Keratinocyte (primary cell): Measurements from ENCODE around the gene DUSP3. TPM values are rescaled to one million over a fixed set of nuclear protein-coding genes. Genes with fewer than 3 reads are reported as not detected.

Experiments
- DNase-seq: peaks from one replicate; pipeline ENCODE4 v3.0.0-alpha.2; 2011; ENCODE audit warnings: low read depth, missing footprints, low spot score
- FAIRE-seq: peaks from 2 replicates; lab custom pipeline; 2011; peaks lifted over from hg19 to GRCh38; lab: Jason Lieb, UNC
- H2AFZ ChIP-seq: 2 replicates; pipeline ENCODE4 v1.6.0; 2012; ENCODE audit warnings: low read length, control low read depth, inconsistent platforms; ENCODE audit not compliant: control insufficient read depth
- H3K27ac ChIP-seq: 2 replicates; pipeline ENCODE4 v1.5.1; 2011; ENCODE audit warnings: low read length; ENCODE audit not compliant: control insufficient read depth, insufficient read depth
- H3K27me3 ChIP-seq: 3 replicates; pipeline ENCODE4 v1.6.0; 2011; ENCODE audit warnings: low read length; ENCODE audit not compliant: control insufficient read depth, insufficient read depth; ENCODE audit errors: extremely low read depth
- H3K36me3 ChIP-seq, 2 experiments: 2 replicates in 1 of 2; 3 replicates in 1 of 2; pipeline ENCODE4 v1.5.1; 2011; ENCODE audit warnings: low read length in 2 of 2, mild to moderate bottlenecking in 1 of 2; ENCODE audit not compliant: control insufficient read depth in 2 of 2, insufficient read depth in 2 of 2; ENCODE audit errors: extremely low read depth in 1 of 2
- H3K4me1 ChIP-seq: 3 replicates; pipeline ENCODE4 v1.5.1; 2011; ENCODE audit warnings: low read length; ENCODE audit not compliant: control insufficient read depth, insufficient read depth; ENCODE audit errors: extremely low read depth
- H3K4me2 ChIP-seq: 3 replicates; pipeline ENCODE4 v1.6.0; 2011; ENCODE audit warnings: low read depth, low read length; ENCODE audit not compliant: control insufficient read depth, insufficient read depth; ENCODE audit errors: extremely low read depth
- H3K4me3 ChIP-seq, 3 experiments: fragments of 200-600 bp in 1 of 3; sonication (generic) in 1 of 3; 2 replicates in 2 of 3; 3 replicates in 1 of 3; pipeline ENCODE4 v1.5.1; 2011 to 2016; ENCODE audit warnings: low read length in 3 of 3, mild to moderate bottlenecking in 3 of 3, control low read depth in 2 of 3, inconsistent platforms in 1 of 3, low read depth in 1 of 3, mixed read lengths in 1 of 3, mixed run types in 1 of 3, moderate library complexity in 1 of 3; ENCODE audit not compliant: control insufficient read depth in 2 of 3, insufficient read depth in 2 of 3; ENCODE audit errors: extremely low read depth in 1 of 3
- H3K79me2 ChIP-seq: 2 replicates; pipeline ENCODE4 v1.6.0; 2012; ENCODE audit warnings: low read length; ENCODE audit not compliant: control insufficient read depth, insufficient read depth
- H3K9ac ChIP-seq: 3 replicates; pipeline ENCODE4 v1.6.0; 2011; ENCODE audit warnings: low read length; ENCODE audit not compliant: control insufficient read depth, insufficient read depth; ENCODE audit errors: extremely low read depth
- H3K9me1 ChIP-seq: 3 replicates; pipeline ENCODE4 v1.6.0; 2011; ENCODE audit warnings: low read length; ENCODE audit not compliant: control insufficient read depth, insufficient read depth; ENCODE audit errors: extremely low read depth
- H3K9me3 ChIP-seq: 2 replicates; pipeline ENCODE4 v1.5.1; 2012; ENCODE audit warnings: low read depth, low read length; ENCODE audit not compliant: control insufficient read depth
- H4K20me1 ChIP-seq: 3 replicates; pipeline ENCODE4 v1.6.0; 2011; ENCODE audit warnings: low read length; ENCODE audit not compliant: control insufficient read depth, insufficient read depth; ENCODE audit errors: extremely low read depth
- CTCF ChIP-seq, 3 experiments: IDR thresholded peaks in 1 of 3; conservative IDR thresholded peaks in 1 of 3; optimal IDR thresholded peaks in 1 of 3; 2 replicates in 2 of 3; 3 replicates in 1 of 3; pipeline versions ENCODE3 to v1.5.1; 2011; ENCODE audit warnings: low read length in 3 of 3, mild to moderate bottlenecking in 3 of 3, moderate library complexity in 2 of 3, control low read depth in 1 of 3, inconsistent platforms in 1 of 3; ENCODE audit not compliant: insufficient read depth in 2 of 3; ENCODE audit errors: extremely low read depth in 1 of 3
- EZH2 ChIP-seq: IDR thresholded peaks from one replicate; pipeline ENCODE4 v1.6.1; 2012; ENCODE audit warnings: inconsistent platforms, mild to moderate bottlenecking, low read length, moderate library complexity
- dilution Hi-C: fragments of 300-500 bp; cut with MboI; formaldehyde crosslinking; loops from one replicate; pipeline ENCODE4 v1.7.0; 2020; ENCODE audit warnings: low sequenced_read_pairs; ENCODE audit not compliant: extremely low pct_ligation_motif_present
- polyA plus RNA-seq, 5 experiments: library from polyadenylated mRNA; depleted of rRNA in 3 of 5; stranded (reverse) in 3 of 5; stranded (forward) in 1 of 5; unstranded in 1 of 5; fragments of >200 nt; gene quantifications; 1 replicate in 1 of 5; 2 replicates in 3 of 5; 3 replicates in 1 of 5; pipeline versions ENCODE4 v1.2.1 to v1.2.3, GENCODE V29; 2011 to 2012; ENCODE audit warnings: missing spikeins in 2 of 5, low read depth in 1 of 5, low replicate concordance in 1 of 5

DUSP3 gene
- polyA plus RNA-seq, 1 donor (not counting 4 experiments of a cell fraction or from before 2014, with no cell fraction given), result 39.2 TPM

GRCh38 chr17:43805117-43805516 is 26.3 kb upstream of the DUSP3 start:
- H2AFZ ChIP-seq, result no peak overlapping the region
- DNase-seq, result no peak
- H3K4me1 ChIP-seq, result no peaks in the 10 kb centered on the region
- dilution Hi-C loops, result no loop called here
- H3K9me3 ChIP-seq, result no peaks in the 10 kb centered on the region
- no peak overlapping the region for H3K9ac ChIP-seq
- H3K36me3 ChIP-seq, result peaks cover 8 to 9% of the 10 kb centered on the region in 2 experiments
- H3K9me1 ChIP-seq, result no peaks in the 10 kb centered on the region
- no peak for FAIRE-seq
- no peak overlapping the region for H3K27ac ChIP-seq
- H3K79me2 ChIP-seq, result no peaks in the 10 kb centered on the region
- H3K4me3 ChIP-seq, result no peak overlapping the region
- no peaks in the 10 kb centered on the region for H4K20me1 ChIP-seq
- no peak overlapping the region for H3K4me2 ChIP-seq
- H3K27me3 ChIP-seq, result no peaks in the 10 kb centered on the region
- no peak for TF ChIP-seq EZH2
- no peak for TF ChIP-seq CTCF (optimal IDR thresholded peaks at IDR 0.05 in 1 of 3, IDR thresholded peaks at IDR 0.05 in 1 of 3, conservative IDR thresholded peaks at IDR 0.05 in 1 of 3; ENCODE audit: extremely low read depth in 1 of 3, insufficient read depth in 2 of 3, low read length in 3 of 3)

- Histone ChIP-seq H4K20me1 (no peaks in the 10 kb centered on the region), H3K4me2 (no peak overlapping the region), H3K79me2 (no peaks in the 10 kb centered on the region), H3K9me1 (no peaks in the 10 kb centered on the region), H3K4me3 (no peak overlapping the region), H3K27ac (no peak overlapping the region), H3K9me3 (no peaks in the 10 kb centered on the region), H3K36me3 (peaks cover 6 to 8% of the 10 kb centered on the region in 2 experiments), H3K9ac (no peak overlapping the region), H2AFZ (no peak overlapping the region), H3K27me3 (no peaks in the 10 kb centered on the region), H3K4me1 (no peaks in the 10 kb centered on the region)
- no peak for TF ChIP-seq CTCF (optimal IDR thresholded peaks at IDR 0.05 in 1 of 3, IDR thresholded peaks at IDR 0.05 in 1 of 3, conservative IDR thresholded peaks at IDR 0.05 in 1 of 3; ENCODE audit: extremely low read depth in 1 of 3, insufficient read depth in 2 of 3, low read length in 3 of 3)
- no peak for TF ChIP-seq EZH2
- dilution Hi-C loops, result no loop called here
- DNase-seq, result no peak
- no peak for FAIRE-seq
Observed at GRCh38 chr17:43803758-43804157, 25.0 kb upstream of the DUSP3 start.
